ENCODE data around the gene MAPRE2.

MAPRE2 gene

GRCh38 chr18:35171315-35171987 is 130.2 kb downstream of the MAPRE2 start:
- H3K4me2 ChIP-seq (ENCODE audit: low read length) = no peak overlapping the region
- no peak overlapping the region; the same call in 1 of the 2 replicates for H3K27ac ChIP-seq (ENCODE audit: low read depth, low read length)
- no peaks in the 10 kb centered on the region for H3K9me2 ChIP-seq (replicated peaks; ENCODE audit: control insufficient read depth, low read length)
- H3K36me3 ChIP-seq (ENCODE audit: control insufficient read depth, low read length) = peaks cover 22% of the 10 kb centered on the region
- H3K9me3 ChIP-seq (ENCODE audit: control insufficient read depth, insufficient read depth, low read length) = peaks cover 20% of the 10 kb centered on the region
- H3F3A ChIP-seq (ENCODE audit: control insufficient read depth, insufficient read depth) = peaks cover 9% of the 10 kb centered on the region
- TF ChIP-seq CTCF (IDR thresholded peaks at IDR 0.05; ENCODE audit: low read depth, low read length, poor library complexity, severe bottlenecking) = no peak
- no peak for TF ChIP-seq EZH2phosphoT487 (IDR thresholded peaks at IDR 0.05; ENCODE audit: borderline replicate concordance, low read length)
- H4K20me1 ChIP-seq (ENCODE audit: control insufficient read depth, insufficient read depth, low read depth, low read length) = no peaks in the 10 kb centered on the region
- no peaks in the 10 kb centered on the region for H3K27me3 ChIP-seq (ENCODE audit: control insufficient read depth, low read length)
- no peaks in the 10 kb centered on the region for H3K79me2 ChIP-seq (ENCODE audit: control insufficient read depth, low read length)
- no peak overlapping the region for H3K4me3 ChIP-seq (ENCODE audit: low read length)
- H3K4me1 ChIP-seq (ENCODE audit: control insufficient read depth, low read length) = peaks cover 63% of the 10 kb centered on the region

- Histone ChIP-seq H3F3A (ENCODE audit: control insufficient read depth, insufficient read depth) (peaks cover 9% of the 10 kb centered on the region), H4K20me1 (ENCODE audit: control insufficient read depth, insufficient read depth, low read depth, low read length) (no peaks in the 10 kb centered on the region), H3K4me2 (ENCODE audit: low read length) (no peak overlapping the region), H3K36me3 (ENCODE audit: control insufficient read depth, low read length) (peaks cover 22% of the 10 kb centered on the region), H3K4me3 (ENCODE audit: low read length) (no peak overlapping the region), H3K27me3 (ENCODE audit: control insufficient read depth, low read length) (no peaks in the 10 kb centered on the region), H3K9me3 (ENCODE audit: control insufficient read depth, insufficient read depth, low read length) (peaks cover 24% of the 10 kb centered on the region), H3K4me1 (ENCODE audit: control insufficient read depth, low read length) (peaks cover 63% of the 10 kb centered on the region), H3K27ac (ENCODE audit: low read depth, low read length) (peak overlapping the region; percentile 96), H3K9me2 (replicated peaks; ENCODE audit: control insufficient read depth, low read length) (no peaks in the 10 kb centered on the region), H3K79me2 (ENCODE audit: control insufficient read depth, low read length) (no peaks in the 10 kb centered on the region)
- no peak for TF ChIP-seq EZH2phosphoT487 (IDR thresholded peaks at IDR 0.05; ENCODE audit: borderline replicate concordance, low read length)
- no peak for TF ChIP-seq CTCF (IDR thresholded peaks at IDR 0.05; ENCODE audit: low read depth, low read length, poor library complexity, severe bottlenecking)
Observed at GRCh38 chr18:35172009-35172408, 130.8 kb downstream of the MAPRE2 start.

GRCh38 chr18:35172451-35173035 is 131.3 kb downstream of the MAPRE2 start:
- H3K4me1 ChIP-seq (ENCODE audit: control insufficient read depth, low read length) = peaks cover 59% of the 10 kb centered on the region
- no peak for TF ChIP-seq EZH2phosphoT487 (IDR thresholded peaks at IDR 0.05; ENCODE audit: borderline replicate concordance, low read length)
- no peak for TF ChIP-seq CTCF (IDR thresholded peaks at IDR 0.05; ENCODE audit: low read depth, low read length, poor library complexity, severe bottlenecking)
- H4K20me1 ChIP-seq (ENCODE audit: control insufficient read depth, insufficient read depth, low read depth, low read length) = no peaks in the 10 kb centered on the region
- peak overlapping the region; percentile 17; the same call in 1 of the 2 replicates for H3K4me3 ChIP-seq (ENCODE audit: low read length)
- H3K27me3 ChIP-seq (ENCODE audit: control insufficient read depth, low read length) = no peaks in the 10 kb centered on the region
- peaks cover 9% of the 10 kb centered on the region for H3F3A ChIP-seq (ENCODE audit: control insufficient read depth, insufficient read depth)
- peaks cover 22% of the 10 kb centered on the region for H3K36me3 ChIP-seq (ENCODE audit: control insufficient read depth, low read length)
- peaks cover 26% of the 10 kb centered on the region for H3K9me3 ChIP-seq (ENCODE audit: control insufficient read depth, insufficient read depth, low read length)
- H3K4me2 ChIP-seq (ENCODE audit: low read length) = peak overlapping the region; percentile 14; the same call in 1 of the 2 replicates
- H3K27ac ChIP-seq (ENCODE audit: low read depth, low read length) = peak overlapping the region; percentile 96
- no peaks in the 10 kb centered on the region for H3K9me2 ChIP-seq (replicated peaks; ENCODE audit: control insufficient read depth, low read length)
- H3K79me2 ChIP-seq (ENCODE audit: control insufficient read depth, low read length) = no peaks in the 10 kb centered on the region
